Adrenal gland (tissue), 5 donors: ENCODE measurements around the gene FAM186B.

Source experiments
- CTCF ChIP-seq, 6 experiments: fragments of 450-650 bp in 4 of 6; fragments of 200-600 bp in 2 of 6; sonication (generic) in 1 of 6; IDR thresholded peaks; 1 replicate in 5 of 6; 2 replicates in 1 of 6; pipeline versions ENCODE4 v1.5.1 to v1.8.0; 2016 to 2021; ENCODE audit warnings: antibody characterized with exemption in 6 of 6, mild to moderate bottlenecking in 2 of 6, moderate library complexity in 1 of 6
- POLR2A ChIP-seq, 2 donors: fragments of 450-650 bp; IDR thresholded peaks; one replicate each; pipeline ENCODE4 v1.6.1; 2017; ENCODE audit warnings: antibody characterized with exemption in 2 of 2, mild to moderate bottlenecking in 2 of 2, moderate library complexity in 1 of 2
- donor health status: DM: no; HTN: no; CAD: no.

- no peak for TF ChIP-seq CTCF (IDR thresholded peaks at IDR 0.05)
- TF ChIP-seq POLR2A (IDR thresholded peaks at IDR 0.05), result no peak
These were observed 16.5 kb downstream of the FAM186B start for GRCh38 chr12:49588721-49589516.
